Heart left ventricle (tissue), 13 donors: ENCODE data around the gene SERPING1.

Experiments
- CTCF ChIP-seq, 12 donors: fragments of 200-600 bp; sonication (generic) in 4 of 12; IDR thresholded peaks; one replicate each; pipeline versions ENCODE4 v1.5.0 to v1.8.0; 2018 to 2022; ENCODE audit warnings: antibody characterized with exemption in 12 of 12, mild to moderate bottlenecking in 5 of 12
- POLR2A ChIP-seq, 2 donors: fragments of 450-650 bp; IDR thresholded peaks; one replicate each; pipeline ENCODE4 v1.6.1; 2017; ENCODE audit warnings: antibody characterized with exemption in 2 of 2, mild to moderate bottlenecking in 2 of 2, moderate library complexity in 2 of 2
- donor health status: ischemic (EF 13 %, LVEDD 7.1; RV severe dilation, severe dysfunction).
- donor health status: DM: no; HTN: yes; CAD: no.
- donor health status: DM: no; HTN: no; CAD: no.
- donor health status: ischemic (EF 25% LVEDD 6.9; RV normal size, moderate dysfunction).
- donor health status: ischemic (EF 25% LVEDD 5.7; RV mildly dilated, moderate dysfunction).
- donor health status: ischemic (EF 35%, LVEDD 5.7; RV mildly dilated, moderate dysfunction).
- donor health status: nonischemic (EF 11% LVEDD 7.7; RV severe dilation, severe dysfunction).
- donor health status: DM: yes; HTN: yes; CAD: no.
- donor health status: PGD.
- donor health status: ischemic (EF 29% LVEDD 5.4; RV normal size, mild dysfunction).
- donor health status: nonischemic (EF 23%, LVEDD 6.1; RV moderate dilation, normal function).

- TF ChIP-seq POLR2A (IDR thresholded peaks at IDR 0.05) (no peak), CTCF (IDR thresholded peaks at IDR 0.05) (no peak)
Measured at GRCh38 chr11:57624864-57625263, 27.4 kb downstream of the SERPING1 start.
